HG02840 (cell line): ENCODE results near the gene NCBP2.

Source experiments
- ATAC-seq: cut with Tn5 transposase; IDR thresholded peaks from one replicate; pipeline ENCODE4 v1.9.1; 2021; ENCODE audit warnings: mild to moderate bottlenecking, moderate library complexity, moderate number of reproducible peaks; ENCODE audit not compliant: unreplicated experiment, low FRiP score

The NCBP2 gene

DNA sequence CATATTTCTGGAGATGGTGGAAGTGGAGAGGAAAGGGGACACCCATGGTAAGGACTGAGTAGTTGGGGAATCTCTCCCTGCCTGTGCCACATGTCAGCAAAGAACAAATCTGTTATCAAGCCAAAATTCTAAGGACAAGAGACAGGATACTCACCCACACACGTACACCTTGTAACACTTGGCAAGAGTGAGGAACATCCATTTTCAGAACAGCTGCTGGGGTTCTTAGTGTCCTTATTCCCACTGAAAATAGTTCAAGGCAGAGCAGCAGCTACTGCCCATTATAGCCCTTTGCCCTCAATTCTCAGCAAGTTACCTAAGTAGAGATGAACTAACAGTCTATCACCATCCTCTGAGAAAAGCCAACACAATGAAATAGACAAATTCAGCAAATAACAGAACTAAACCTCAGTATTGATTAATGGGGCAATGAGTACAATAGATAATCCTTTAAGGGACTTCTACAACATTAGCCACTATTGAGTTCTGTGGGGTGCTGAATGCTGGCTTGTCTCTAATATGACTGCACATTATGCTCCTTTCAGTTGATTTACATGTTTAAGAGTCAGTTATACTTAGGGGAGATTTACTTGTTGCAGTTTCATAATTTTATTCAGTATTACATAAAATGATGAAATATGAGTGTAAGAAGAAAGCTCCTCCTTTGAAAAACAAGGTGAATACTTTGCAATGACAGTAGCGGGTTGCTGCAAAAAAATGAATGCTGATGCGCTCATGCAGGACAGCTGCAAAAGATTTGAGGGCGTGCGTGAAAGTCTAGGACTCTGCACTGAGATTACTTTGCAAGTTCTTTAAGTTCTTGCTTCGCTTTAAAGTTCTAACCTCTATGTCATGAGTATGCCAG is 52.3 kb downstream of the NCBP2 start:
- ATAC-seq, result no peak

GRCh38 chr3:196886144-196886543 is 56.2 kb downstream of the NCBP2 start:
- ATAC-seq, result no peak
